Testis (tissue), 3 donors: ENCODE measurements around the gene USP43. TPM values are rescaled to one million over a fixed set of nuclear protein-coding genes. Genes with fewer than 3 reads are reported as not detected.

Experiments used
- DNase-seq: peaks from one replicate; pipeline ENCODE4 v3.0.0-alpha.2; 2019
- H3K27ac ChIP-seq, 2 donors: fragments of 200-600 bp; sonication (generic); one replicate each; pipeline ENCODE4 v1.5.1; 2019
- H3K27me3 ChIP-seq: fragments of 200-600 bp; sonication (generic); one replicate; pipeline ENCODE4 v1.5.1; 2019
- H3K36me3 ChIP-seq: fragments of 200-600 bp; sonication (generic); one replicate; pipeline ENCODE4 v1.5.1; 2017; ENCODE audit warnings: low read depth; ENCODE audit errors: missing control alignments
- H3K4me1 ChIP-seq: fragments of 200-600 bp; sonication (generic); one replicate; pipeline ENCODE4 v1.5.1; 2019
- H3K4me3 ChIP-seq, 2 donors: fragments of 200-600 bp; sonication (generic); one replicate each; pipeline ENCODE4 v1.5.1; 2017 to 2019
- H3K9me3 ChIP-seq: fragments of 200-600 bp; sonication (generic); one replicate; pipeline ENCODE4 v1.5.1; 2017
- CTCF ChIP-seq, 3 experiments: fragments of 450-650 bp in 2 of 3; fragments of 200-600 bp in 1 of 3; sonication (generic) in 1 of 3; IDR thresholded peaks; one replicate each; pipeline ENCODE4 v1.5.1; 2016 to 2019; ENCODE audit warnings: antibody characterized with exemption in 3 of 3, mild to moderate bottlenecking in 2 of 3, moderate library complexity in 1 of 3
- POLR2A ChIP-seq: fragments of 450-650 bp; IDR thresholded peaks from one replicate; pipeline ENCODE4 v1.6.1; 2017; ENCODE audit warnings: antibody characterized with exemption, mild to moderate bottlenecking, moderate library complexity
- WGBS, 2 donors: methylation state at CpG; one replicate each; pipeline ENCODE4 v1.1.5; 2018; 5-methylcytosine and 5-hydroxymethylcytosine counted together
- intact Hi-C: fragments of 100-400 bp; cut with DNase I; formaldehyde crosslinking; loops from one replicate; pipeline ENCODE4 v1.15.1; 2023; ENCODE audit warnings: low total_unique reads
- polyA plus RNA-seq: library from polyadenylated mRNA; stranded (reverse); fragments of 350-450 nt; fragmentation: Illumina TruSeq; extraction: RNeasy Lipid Tissue Mini Kit (QIAGEN cat#74804); gene quantifications from one replicate; pipeline ENCODE4 v1.2.3, GENCODE V29; 2014; ENCODE audit warnings: low read depth, low replicate concordance; ENCODE audit not compliant: insufficient read depth
- total RNA-seq, 2 donors: library from RNA; depleted of rRNA; stranded (reverse); fragments of >200 nt; gene quantifications; one replicate each; pipeline ENCODE4 v1.2.3, GENCODE V29; 2016

USP43 gene
- total and polyA plus RNA-seq, 3 donors from 2014 or later: 4.6 to 7.2 (median 6.4) TPM

DNA sequence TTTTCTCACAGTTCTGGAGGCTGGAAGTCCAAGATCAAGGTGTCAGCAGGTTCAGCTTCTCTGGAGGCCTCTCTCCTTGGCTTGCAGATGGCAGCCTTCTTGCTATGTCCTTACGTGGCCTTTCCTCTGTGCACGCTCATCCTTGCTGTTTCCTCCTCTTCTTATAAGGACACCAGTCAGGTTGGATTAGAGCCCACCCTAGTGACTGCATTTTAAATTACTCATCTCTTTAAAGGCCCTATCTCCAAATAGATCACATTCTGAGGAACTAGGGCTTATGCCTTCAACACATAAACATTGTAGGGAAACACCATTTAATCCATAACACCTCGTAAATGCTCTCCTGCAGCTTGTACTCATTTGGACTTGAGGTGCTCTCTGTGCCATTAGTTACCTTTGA lies 109.8 kb downstream of the USP43 start:
- intact Hi-C loops: no loop called here
- Histone ChIP-seq H3K27me3 (no peaks in the 10 kb centered on the region), H3K36me3 (no peaks in the 10 kb centered on the region), H3K4me3 (no peak overlapping the region), H3K27ac (no peak overlapping the region), H3K9me3 (no peaks in the 10 kb centered on the region), H3K4me1 (no peaks in the 10 kb centered on the region)
- TF ChIP-seq CTCF (IDR thresholded peaks at IDR 0.05) (no peak), POLR2A (no peak)
- WGBS, 2 donors: 84 to 88% methylated on average over 3 of the region's 3 CpGs
- DNase-seq: no peak

DNA sequence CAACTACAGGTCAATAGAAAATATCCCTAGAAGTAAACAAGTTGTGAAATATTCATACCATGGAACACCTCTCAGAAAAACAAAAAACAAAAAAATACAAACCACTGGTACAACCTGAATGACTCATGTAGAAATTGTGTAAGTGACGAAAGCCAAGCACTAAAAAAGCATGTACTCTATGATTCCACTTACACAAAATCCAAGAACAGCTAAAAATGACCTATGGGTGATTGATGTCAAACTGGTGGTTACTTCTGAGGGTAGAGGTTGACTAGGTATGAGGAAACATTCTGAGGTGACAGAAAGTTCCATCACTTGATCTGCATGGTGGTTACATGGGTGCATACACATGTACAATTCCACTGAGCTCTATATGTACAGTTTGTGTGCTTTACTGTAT lies 114.9 kb downstream of the USP43 start:
- no peak overlapping the region for H3K27ac ChIP-seq
- intact Hi-C loops: no loop called here
- no peak for TF ChIP-seq CTCF (IDR thresholded peaks at IDR 0.05)
- TF ChIP-seq POLR2A: no peak
- no peak overlapping the region for H3K4me3 ChIP-seq
- WGBS, 2 donors: 85 to 96% methylated on average over 1 of the region's 1 CpG
- H3K4me1 ChIP-seq: no peaks in the 10 kb centered on the region
- no peaks in the 10 kb centered on the region for H3K9me3 ChIP-seq
- no peaks in the 10 kb centered on the region for H3K27me3 ChIP-seq
- no peaks in the 10 kb centered on the region for H3K36me3 ChIP-seq
- DNase-seq: no peak

- Histone ChIP-seq H3K36me3 (no peaks in the 10 kb centered on the region), H3K27ac (no peak overlapping the region), H3K4me3 (no peak overlapping the region), H3K4me1 (no peaks in the 10 kb centered on the region), H3K9me3 (no peaks in the 10 kb centered on the region), H3K27me3 (no peaks in the 10 kb centered on the region)
- DNase-seq: no peak
- intact Hi-C loops: no loop called here
- WGBS, 2 donors: 57 to 65% methylated on average over 4 of the region's 4 CpGs
- no peak for TF ChIP-seq CTCF (IDR thresholded peaks at IDR 0.05)
- no peak for TF ChIP-seq POLR2A
These were observed 118.3 kb downstream of the USP43 start for GRCh38 chr17:9763643-9764042.

- Histone ChIP-seq H3K36me3 (no peaks in the 10 kb centered on the region), H3K4me3 (no peak overlapping the region), H3K27me3 (no peaks in the 10 kb centered on the region), H3K27ac (no peak overlapping the region), H3K9me3 (no peaks in the 10 kb centered on the region), H3K4me1 (no peaks in the 10 kb centered on the region)
- 91% methylated on average over 1 of the region's 1 CpG for WGBS, 2 donors
- DNase-seq: no peak
- intact Hi-C loops: no loop called here
- TF ChIP-seq CTCF (IDR thresholded peaks at IDR 0.05) (no peak), POLR2A (no peak)
These were observed 120.0 kb downstream of the USP43 start for GRCh38 chr17:9765322-9765721.

GRCh38 chr17:9766970-9767369 lies 121.7 kb downstream of the USP43 start:
- TF ChIP-seq CTCF (IDR thresholded peaks at IDR 0.05) (no peak), POLR2A (no peak)
- H3K4me3 ChIP-seq: no peak overlapping the region
- intact Hi-C loops: no loop called here
- DNase-seq: no peak
- no peaks in the 10 kb centered on the region for H3K4me1 ChIP-seq
- no peaks in the 10 kb centered on the region for H3K36me3 ChIP-seq
- no peaks in the 10 kb centered on the region for H3K9me3 ChIP-seq
- no peak overlapping the region for H3K27ac ChIP-seq
- WGBS, 2 donors: 55 to 84% methylated on average over 5 of the region's 5 CpGs
- H3K27me3 ChIP-seq: no peaks in the 10 kb centered on the region
